Subcutaneous abdominal adipose tissue (tissue), 5 donors: ENCODE data around the gene NABP2.

Experiments used
- H3K27ac ChIP-seq: one replicate; pipeline ENCODE4 v1.7.0; 2013; ENCODE audit warnings: low read depth, mild to moderate bottlenecking, inconsistent platforms, low read length, moderate library complexity
- H3K27me3 ChIP-seq, 5 donors: one replicate each; pipeline ENCODE4 v1.7.0; 2013; ENCODE audit warnings: low read length in 5 of 5, inconsistent platforms in 1 of 5; ENCODE audit not compliant: control insufficient read depth in 5 of 5, insufficient read depth in 4 of 5
- H3K36me3 ChIP-seq, 5 donors: one replicate each; pipeline ENCODE4 v1.7.0; 2013; ENCODE audit warnings: low read length in 5 of 5; ENCODE audit not compliant: control insufficient read depth in 5 of 5, insufficient read depth in 5 of 5
- H3K4me1 ChIP-seq, 5 donors: one replicate each; pipeline ENCODE4 v1.7.0; 2013; ENCODE audit warnings: low read length in 5 of 5, mild to moderate bottlenecking in 3 of 5, moderate library complexity in 1 of 5; ENCODE audit not compliant: control insufficient read depth in 5 of 5, insufficient read depth in 5 of 5
- H3K4me3 ChIP-seq, 5 donors: one replicate each; pipeline ENCODE4 v1.7.0; 2013; ENCODE audit warnings: low read length in 5 of 5, low read depth in 1 of 5
- H3K9ac ChIP-seq, 5 donors: one replicate each; pipeline ENCODE4 v1.7.0; 2013; ENCODE audit warnings: low read length in 5 of 5, mild to moderate bottlenecking in 4 of 5, moderate library complexity in 3 of 5
- H3K9me3 ChIP-seq, 5 donors: one replicate each; pipeline ENCODE4 v1.7.0; 2013; ENCODE audit warnings: low read length in 5 of 5; ENCODE audit not compliant: control insufficient read depth in 5 of 5
- donor health status: healthy.
- donor health status: healthy.
- donor health status: healthy.
- donor health status: healthy.
- donor health status: healthy.

Gene NABP2

DNA sequence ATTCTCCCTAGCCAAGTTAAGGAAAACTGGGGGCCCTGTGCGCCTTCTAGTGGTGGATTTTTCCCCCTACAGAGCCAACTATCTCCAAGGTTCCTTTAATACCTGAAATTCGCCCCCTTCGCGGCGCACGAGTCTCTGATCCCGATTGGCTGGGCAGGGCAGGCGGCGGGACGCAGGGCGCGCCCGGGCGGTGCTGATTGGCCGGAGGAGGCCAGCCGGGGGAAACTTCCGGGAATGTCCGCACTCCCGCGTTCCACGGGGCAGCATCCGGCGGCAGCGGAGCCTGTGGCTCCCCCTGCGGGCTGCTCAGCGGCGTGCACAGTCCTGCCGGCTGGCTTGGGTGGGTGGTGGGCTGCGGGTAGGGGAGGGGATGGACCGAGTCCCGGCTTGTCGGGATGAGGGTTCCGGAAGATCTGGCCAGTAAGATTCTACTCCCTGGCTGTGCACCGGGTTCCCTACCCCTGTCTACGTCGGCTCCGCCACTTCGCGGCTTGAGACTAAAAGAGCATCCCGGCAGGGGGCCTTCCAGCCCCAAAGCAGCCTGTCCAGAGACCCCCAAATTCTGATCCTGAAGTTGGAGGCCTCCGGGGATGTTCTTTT lies at the start of gene NABP2:
Gene NABP2 (plus strand): TSS at position 241 of the 600 bp plus-strand sequence. CDS start 515 bp downstream, outside the sequence.
- peaks cover 8 to 51% (median 44%) of the 10 kb centered on the region in 5 donors for H3K4me1 ChIP-seq
- peak within 1 kb of the TSS; percentile 59 to 84 (median 75) for H3K4me3 ChIP-seq
- peak within 1 kb of the TSS; percentile 59 to 84 (median 78) for H3K9ac ChIP-seq
- no peaks in the 10 kb centered on the region for H3K9me3 ChIP-seq
- peak within 1 kb of the TSS; percentile 99 for H3K27ac ChIP-seq
- no peaks in the 10 kb centered on the region for H3K27me3 ChIP-seq
- H3K36me3 ChIP-seq = peaks cover 0 to 13% (median 6%) of the 10 kb centered on the region in 5 donors

DNA sequence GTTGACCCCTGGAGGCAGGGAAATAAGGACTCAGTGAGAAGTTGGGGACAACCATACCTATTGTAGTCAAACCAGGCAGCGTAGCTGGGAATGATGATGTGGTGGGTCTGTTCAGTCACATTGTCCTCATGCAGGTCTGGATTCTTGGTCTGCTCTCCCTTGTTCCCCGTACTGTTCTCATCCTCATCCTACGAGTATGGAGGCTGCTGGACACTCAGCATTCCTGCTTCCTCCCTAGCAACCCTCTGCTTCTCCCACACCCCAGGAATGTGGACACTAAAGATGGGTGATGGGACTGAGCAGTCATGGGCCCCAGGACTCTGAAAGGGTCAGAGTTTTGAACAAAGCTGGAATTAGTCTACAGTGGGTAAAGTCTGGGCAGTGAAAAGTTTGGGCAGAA lies 45.8 kb upstream of the NABP2 start:
- Histone ChIP-seq H3K27me3 (no peaks in the 10 kb centered on the region), H3K4me1 (no peaks in the 10 kb centered on the region), H3K9me3 (no peaks in the 10 kb centered on the region), H3K36me3 (peaks cover 34 to 93% (median 72%) of the 10 kb centered on the region in 5 donors), H3K4me3 (no peak overlapping the region), H3K27ac (no peak overlapping the region), H3K9ac (no peak overlapping the region)

DNA sequence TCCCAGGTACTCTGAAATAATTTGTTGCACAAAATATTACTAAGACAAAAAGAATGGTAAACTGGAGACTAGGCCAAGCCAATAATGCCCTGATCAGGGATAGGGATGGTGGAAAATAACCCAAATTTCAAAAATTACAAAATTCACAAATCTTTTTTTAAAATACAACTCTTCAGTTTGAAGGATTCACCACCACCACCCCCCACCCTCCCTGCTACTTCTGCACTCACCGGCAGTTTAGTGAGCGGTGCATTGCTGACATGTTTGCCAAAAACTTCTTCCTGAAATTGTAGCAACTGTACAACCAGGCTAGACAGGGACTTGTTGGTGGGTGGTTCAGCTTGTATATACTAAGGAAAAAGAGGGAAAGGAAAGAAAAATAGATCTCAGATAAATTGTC lies 37.2 kb upstream of the NABP2 start:
- Histone ChIP-seq H3K36me3 (peaks cover 14 to 42% (median 29%) of the 10 kb centered on the region in 5 donors), H3K9me3 (no peaks in the 10 kb centered on the region), H3K4me1 (peaks cover 10 to 42% (median 32%) of the 10 kb centered on the region in 5 donors), H3K27ac (peak overlapping the region; percentile 65), H3K27me3 (no peaks in the 10 kb centered on the region), H3K4me3 (no peak overlapping the region), H3K9ac (peak overlapping the region in 3 of 5 donors; percentile 46 to 91 (median 77))

DNA sequence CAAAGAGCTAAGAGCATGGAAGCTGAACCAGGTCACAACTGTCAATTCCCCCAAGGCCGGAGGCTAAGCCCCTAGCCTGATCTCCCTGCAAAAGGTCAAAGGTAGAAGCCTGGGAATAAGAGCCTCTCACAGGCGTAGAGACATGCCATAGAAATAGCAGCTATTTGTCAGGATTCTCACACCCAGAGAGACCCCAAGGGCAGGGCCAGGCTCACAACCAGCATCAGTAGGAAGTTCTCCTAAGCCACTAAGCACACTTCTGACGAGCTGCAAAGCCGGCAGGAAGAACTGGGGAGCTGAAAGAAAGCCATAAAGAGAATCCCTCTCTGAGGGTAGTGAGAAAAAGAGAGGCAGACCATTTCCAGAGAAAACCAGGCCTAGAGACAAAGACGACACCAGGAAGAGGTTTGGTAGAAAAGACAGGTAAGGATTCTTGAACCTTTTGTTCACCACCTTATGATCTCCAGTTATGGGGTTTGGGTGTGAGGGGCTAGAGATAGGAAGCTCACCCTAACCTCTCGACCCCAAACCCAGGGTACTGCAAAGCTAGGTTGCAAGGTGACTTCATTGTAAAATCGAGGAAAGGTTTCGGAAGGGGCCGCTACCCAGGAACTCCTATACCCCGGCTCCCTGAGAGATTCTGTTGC lies 35.9 kb upstream of the NABP2 start:
- Histone ChIP-seq H3K27ac (peak overlapping the region; percentile 65), H3K4me1 (peaks cover 10 to 46% (median 38%) of the 10 kb centered on the region in 5 donors), H3K27me3 (no peaks in the 10 kb centered on the region), H3K4me3 (peak overlapping the region; percentile 68 to 86 (median 78)), H3K36me3 (peaks cover 13 to 30% (median 25%) of the 10 kb centered on the region in 5 donors), H3K9me3 (no peaks in the 10 kb centered on the region), H3K9ac (peak overlapping the region; percentile 69 to 91 (median 78))

DNA sequence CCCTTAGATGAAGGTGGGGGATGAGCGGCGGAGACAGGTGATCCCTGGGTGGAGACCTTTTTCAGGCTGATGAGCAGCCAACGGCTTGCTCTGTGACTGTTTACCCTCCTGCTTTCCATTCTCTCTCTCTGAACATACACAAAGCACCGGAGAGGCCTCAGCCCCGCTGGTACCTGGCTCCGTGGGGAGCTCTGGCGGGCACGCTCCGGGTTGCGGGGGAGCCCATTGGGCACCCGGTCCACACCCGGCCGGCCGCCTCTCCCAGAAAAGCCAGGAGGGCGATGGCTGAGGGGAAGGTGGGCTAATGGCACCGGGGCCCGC lies 35.4 kb upstream of the NABP2 start:
- H3K9me3 ChIP-seq = no peaks in the 10 kb centered on the region
- peak overlapping the region; percentile 65 for H3K27ac ChIP-seq
- no peaks in the 10 kb centered on the region for H3K27me3 ChIP-seq
- peaks cover 12 to 25% (median 20%) of the 10 kb centered on the region in 5 donors for H3K36me3 ChIP-seq
- peak overlapping the region; percentile 69 to 91 (median 78) for H3K9ac ChIP-seq
- H3K4me3 ChIP-seq = peak overlapping the region; percentile 68 to 86 (median 78)
- H3K4me1 ChIP-seq = peaks cover 10 to 46% (median 38%) of the 10 kb centered on the region in 5 donors

DNA sequence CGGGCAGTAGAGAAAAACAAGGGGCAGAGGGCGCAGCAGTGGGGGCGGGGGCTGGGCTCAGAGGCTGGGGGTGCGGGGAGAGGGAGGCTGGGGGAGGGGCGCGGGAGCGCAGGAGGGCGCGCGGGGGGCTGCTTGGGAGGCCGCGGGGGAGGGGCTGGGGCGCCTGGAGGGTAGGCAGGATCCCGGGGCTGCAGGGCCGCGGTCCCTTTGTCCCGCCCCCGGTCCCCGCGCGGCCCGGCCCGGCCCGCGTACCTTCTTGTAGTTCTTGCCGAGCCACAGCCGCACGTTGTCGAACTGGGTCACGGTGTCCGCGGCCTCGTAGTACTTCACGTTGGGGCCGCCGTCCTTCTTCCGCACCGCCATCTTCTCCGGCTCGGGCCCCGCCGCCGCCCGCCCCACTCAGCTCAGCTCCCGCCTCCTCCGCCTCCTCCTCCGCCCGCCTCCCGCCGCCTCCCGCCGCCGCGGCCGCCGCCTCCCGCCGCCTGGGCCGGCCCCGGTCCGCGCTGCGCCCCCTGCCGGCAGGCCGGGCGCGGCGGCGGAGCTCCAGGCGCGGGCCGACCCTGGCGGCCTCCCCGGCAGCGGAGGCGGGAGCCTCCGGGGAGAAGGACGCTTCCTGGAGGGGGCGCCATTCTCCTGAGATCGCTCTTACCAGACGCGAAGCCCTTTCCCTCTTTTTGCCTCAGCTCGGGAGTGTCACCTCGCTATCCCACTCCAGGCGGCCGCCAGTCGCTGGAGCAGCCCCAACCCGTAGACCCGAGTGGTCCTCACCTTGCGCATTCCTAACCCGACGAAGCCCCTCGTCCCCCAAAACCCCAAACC lies 34.8 kb upstream of the NABP2 start, which contains the start of gene SMARCC2:
Gene SMARCC2 (minus strand): TSS at position 385 of the 819 bp plus-strand sequence. CDS start 22 bp downstream, at position 363.
- Histone ChIP-seq H3K4me3 (peak within 1 kb of the TSS; percentile 71 to 86 (median 85)), H3K27ac (peak within 1 kb of the TSS; percentile 95), H3K9me3 (no peaks in the 10 kb centered on the region), H3K27me3 (no peaks in the 10 kb centered on the region), H3K9ac (peak within 1 kb of the TSS; percentile 79 to 97 (median 94)), H3K4me1 (peaks cover 10 to 46% (median 38%) of the 10 kb centered on the region in 5 donors), H3K36me3 (peaks cover 6 to 20% (median 14%) of the 10 kb centered on the region in 5 donors)

DNA sequence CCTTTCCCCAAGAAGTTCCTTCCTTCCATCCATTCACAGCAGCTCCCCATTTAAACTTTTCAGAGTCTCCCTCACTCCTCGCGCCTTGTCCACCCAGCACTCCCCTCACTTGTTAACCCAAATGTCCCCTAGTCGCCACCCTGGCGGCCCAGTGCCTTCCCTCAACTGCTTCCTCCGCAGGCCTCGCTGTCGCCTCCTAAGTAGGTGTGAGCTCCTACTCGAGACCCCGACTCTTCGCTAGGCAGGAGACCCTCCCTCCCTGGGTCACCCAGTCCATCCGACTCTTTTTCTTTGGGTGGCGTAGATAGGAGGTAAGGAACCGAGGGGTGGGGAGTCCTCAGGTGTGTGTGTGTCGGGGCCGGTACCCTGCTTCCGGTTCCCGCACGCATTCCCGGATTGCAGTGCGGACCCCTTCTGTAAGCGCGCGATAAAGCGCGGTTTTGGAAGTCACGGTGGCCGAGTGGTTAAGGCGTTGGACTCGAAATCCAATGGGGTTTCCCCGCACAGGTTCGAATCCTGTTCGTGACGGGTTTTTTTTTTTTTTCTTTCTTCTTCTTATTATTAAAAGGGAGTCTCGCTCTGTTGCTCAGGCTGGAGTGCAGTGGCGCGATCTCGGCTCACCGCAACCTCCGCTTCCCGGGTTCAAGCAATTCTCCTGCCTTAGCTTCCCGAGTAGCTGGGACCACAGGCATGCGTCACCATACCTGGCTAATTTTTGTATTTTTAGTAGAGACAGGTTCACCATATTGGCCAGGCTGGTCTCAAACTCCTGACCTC lies 34.0 kb upstream of the NABP2 start:
- H3K9ac ChIP-seq = peak overlapping the region; percentile 79 to 97 (median 94)
- no peaks in the 10 kb centered on the region for H3K27me3 ChIP-seq
- H3K4me1 ChIP-seq = peaks cover 10 to 46% (median 38%) of the 10 kb centered on the region in 5 donors
- no peaks in the 10 kb centered on the region for H3K9me3 ChIP-seq
- H3K27ac ChIP-seq = peak overlapping the region; percentile 95
- H3K4me3 ChIP-seq = peak overlapping the region; percentile 71 to 86 (median 85)
- H3K36me3 ChIP-seq = peaks cover 0 to 12% (median 6%) of the 10 kb centered on the region in 5 donors

DNA sequence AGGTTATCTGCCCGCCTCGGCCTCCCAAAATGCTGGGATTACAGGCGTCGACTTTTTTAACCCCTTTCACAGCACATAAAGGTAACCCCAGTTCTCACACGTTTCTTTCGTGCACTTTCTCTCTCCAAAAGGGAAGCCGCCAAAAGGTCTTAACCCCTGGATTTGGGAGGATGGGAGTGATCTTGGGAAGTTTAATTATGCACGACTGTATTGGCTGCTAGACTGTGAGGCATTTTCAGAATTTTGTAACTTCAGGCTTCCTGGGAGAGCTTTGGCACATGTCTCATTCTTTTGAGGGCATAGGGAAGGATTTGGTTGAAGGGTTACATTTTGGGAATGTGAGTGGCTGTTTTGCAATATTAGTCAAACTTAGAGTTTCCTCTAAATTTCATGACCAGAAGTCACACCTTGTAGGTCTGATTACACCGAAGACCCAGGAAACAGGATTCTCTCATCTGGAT lies 33.4 kb upstream of the NABP2 start:
- H3K9me3 ChIP-seq = no peaks in the 10 kb centered on the region
- H3K36me3 ChIP-seq = peaks cover 0 to 8% (median 4%) of the 10 kb centered on the region in 5 donors
- H3K27me3 ChIP-seq = no peaks in the 10 kb centered on the region
- H3K4me3 ChIP-seq = peak overlapping the region; percentile 71 to 86 (median 85)
- H3K9ac ChIP-seq = peak overlapping the region in 3 of 5 donors; percentile 79 to 94 (median 86)
- peak overlapping the region; percentile 95 for H3K27ac ChIP-seq
- H3K4me1 ChIP-seq = peaks cover 10 to 46% (median 38%) of the 10 kb centered on the region in 5 donors

DNA sequence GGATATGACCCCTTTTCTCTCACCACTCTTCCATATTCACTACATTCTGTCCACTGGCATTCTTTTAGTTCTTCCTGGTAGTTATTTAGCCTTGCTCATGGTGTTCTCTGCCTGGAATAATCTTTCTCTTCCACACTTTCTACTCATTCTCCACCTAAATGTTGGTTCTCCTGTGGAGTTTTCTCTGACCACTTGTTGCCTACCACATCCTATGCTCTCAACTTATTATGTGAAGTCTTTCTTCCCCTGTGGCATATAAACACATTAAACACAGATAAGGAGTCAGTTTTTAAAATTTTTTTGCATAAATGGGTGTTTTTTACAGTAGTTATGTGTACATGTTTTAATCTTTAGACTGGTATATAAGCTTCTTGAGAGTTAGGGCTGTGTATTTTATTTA lies 31.6 kb upstream of the NABP2 start:
- Histone ChIP-seq H3K27me3 (no peaks in the 10 kb centered on the region), H3K27ac (no peak overlapping the region), H3K9ac (peak overlapping the region in 1 of 5 donors; percentile 66), H3K9me3 (no peaks in the 10 kb centered on the region), H3K36me3 (no peaks in the 10 kb centered on the region), H3K4me1 (peaks cover 10 to 39% (median 30%) of the 10 kb centered on the region in 5 donors), H3K4me3 (no peak overlapping the region)
